Measurements from ENCODE around the gene AKAP3. TPM values are rescaled to one million over a fixed set of nuclear protein-coding genes. Genes with fewer than 3 reads are reported as not detected.

The AKAP3 gene
- polyA plus RNA-seq, 6 donors from 2014 or later = 2.0 to 5.4 (median 3.0) TPM; not detected in 1

DNA sequence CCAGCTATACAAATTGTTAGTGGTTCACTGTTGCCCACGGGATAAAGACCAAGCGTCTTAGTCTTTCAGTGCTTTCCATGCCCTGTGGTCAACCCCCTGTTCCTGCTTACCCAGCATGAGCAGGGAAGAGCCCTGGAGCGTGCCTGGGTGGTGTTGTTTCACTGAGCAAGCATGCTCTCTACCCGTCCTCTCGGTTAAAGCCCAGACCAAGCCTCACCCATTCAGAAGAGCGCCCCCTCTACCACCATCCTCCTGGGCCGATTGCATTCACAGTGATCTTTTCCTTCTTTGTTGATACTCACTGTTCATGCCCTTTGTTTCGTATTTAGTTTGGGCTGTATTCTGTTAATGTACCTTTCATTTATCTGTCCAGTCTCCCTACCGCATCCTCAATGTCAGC is 61.7 kb downstream of the AKAP3 start:
- peaks cover 0 to 7% (median 6%) of the 10 kb centered on the region in 3 donors for H3K4me1 Mint-ChIP-seq
- peaks cover 13 to 18% of the 10 kb centered on the region in 2 donors for H3K36me3 Mint-ChIP-seq
- no peaks in the 10 kb centered on the region for H3K27me3 Mint-ChIP-seq
- H3K27ac Mint-ChIP-seq = no peak overlapping the region
- peaks cover 0 to 5% (median 1%) of the 10 kb centered on the region in 7 donors for H3K9me3 Mint-ChIP-seq
- no peak overlapping the region for H3K4me3 Mint-ChIP-seq
- DNase-seq (no peak), ATAC-seq (ENCODE audit: low read depth in 2 of 2) (no peak)

DNA sequence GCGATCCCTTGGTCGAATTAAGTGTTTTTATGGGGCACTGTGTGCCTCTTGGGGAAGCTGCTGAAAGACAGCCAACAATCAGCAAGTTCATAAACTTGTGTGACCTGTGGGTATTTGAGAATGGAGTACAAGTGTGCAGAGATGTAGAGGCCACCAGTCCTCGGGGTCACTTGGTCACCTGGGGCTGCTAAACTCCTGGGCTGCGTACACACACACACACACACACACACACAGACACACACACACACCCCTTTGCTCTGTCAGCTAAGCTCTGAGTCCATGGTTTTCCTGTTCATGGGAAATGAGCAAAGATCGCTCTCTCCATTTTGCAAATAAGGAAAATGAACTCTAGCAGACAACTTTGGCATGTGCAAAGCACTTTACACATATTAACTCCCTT is 62.4 kb downstream of the AKAP3 start:
- no peak overlapping the region for H3K27ac Mint-ChIP-seq
- no peaks in the 10 kb centered on the region for H3K27me3 Mint-ChIP-seq
- H3K9me3 Mint-ChIP-seq = peaks cover 0 to 5% (median 1%) of the 10 kb centered on the region in 7 donors
- ATAC-seq (ENCODE audit: low read depth in 2 of 2) = no peak
- peaks cover 0 to 7% (median 6%) of the 10 kb centered on the region in 3 donors for H3K4me1 Mint-ChIP-seq
- H3K4me3 Mint-ChIP-seq = no peak overlapping the region
- DNase-seq = no peak
- peaks cover 13 to 17% of the 10 kb centered on the region in 2 donors for H3K36me3 Mint-ChIP-seq

DNA sequence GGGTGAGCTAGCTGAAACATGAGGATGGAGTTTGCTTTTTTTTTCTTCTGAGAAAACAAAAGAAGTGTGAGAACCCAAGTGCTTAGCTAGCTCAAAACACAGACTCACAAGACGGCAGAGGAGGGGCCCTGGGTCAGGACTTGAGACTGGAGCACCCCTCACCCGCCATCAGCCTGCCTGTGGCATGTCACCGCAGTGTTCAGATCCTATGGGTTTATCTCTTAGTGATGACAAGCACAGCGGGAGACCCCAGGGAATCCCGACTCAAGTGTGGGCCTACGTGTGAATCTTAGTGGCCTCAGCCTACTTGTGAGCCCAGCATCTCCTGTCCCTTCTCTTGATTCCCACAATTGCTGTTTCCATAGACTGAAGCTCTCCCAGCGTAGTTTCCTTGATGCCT is 64.0 kb downstream of the AKAP3 start:
- Mint-ChIP-seq H3K4me1 (peaks cover 6 to 11% (median 9%) of the 10 kb centered on the region in 3 donors), H3K4me3 (no peak overlapping the region), H3K36me3 (peaks cover 7 to 11% of the 10 kb centered on the region in 2 donors), H3K27ac (no peak overlapping the region), H3K27me3 (no peaks in the 10 kb centered on the region), H3K9me3 (peaks cover 0 to 5% (median 1%) of the 10 kb centered on the region in 7 donors)
- ATAC-seq (ENCODE audit: low read depth in 2 of 2) (no peak), DNase-seq (no peak)

DNA sequence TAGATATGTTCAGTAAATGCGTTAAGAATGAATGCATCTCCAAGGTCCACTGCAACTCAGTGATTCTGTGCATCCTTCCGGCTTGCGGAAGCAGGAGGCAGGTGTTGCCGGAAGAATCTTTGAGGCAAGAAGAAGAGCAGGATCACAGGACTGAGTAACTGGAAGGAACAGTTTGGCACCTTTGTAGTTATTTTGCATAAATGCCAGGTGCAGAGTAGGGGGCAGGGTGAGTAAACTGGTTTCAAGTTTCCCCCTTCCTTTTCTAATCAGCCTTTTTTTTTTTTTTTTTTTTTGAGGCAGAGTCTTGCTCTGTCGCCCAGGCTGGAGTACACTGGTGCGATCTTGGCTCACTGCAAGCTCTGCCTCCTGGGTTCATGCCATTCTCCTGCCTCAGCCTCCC is 64.6 kb downstream of the AKAP3 start:
- DNase-seq = no peak
- Mint-ChIP-seq H3K4me3 (no peak overlapping the region), H3K27me3 (no peaks in the 10 kb centered on the region), H3K36me3 (peaks cover under 1 to 4% of the 10 kb centered on the region in 2 donors), H3K9me3 (peaks cover 0 to under 1% (median 0%) of the 10 kb centered on the region in 7 donors), H3K27ac (peak overlapping the region in 1 of 6 donors; percentile 70), H3K4me1 (peaks cover 6 to 13% (median 13%) of the 10 kb centered on the region in 3 donors)
- ATAC-seq (ENCODE audit: low read depth in 2 of 2) = no peak

DNA sequence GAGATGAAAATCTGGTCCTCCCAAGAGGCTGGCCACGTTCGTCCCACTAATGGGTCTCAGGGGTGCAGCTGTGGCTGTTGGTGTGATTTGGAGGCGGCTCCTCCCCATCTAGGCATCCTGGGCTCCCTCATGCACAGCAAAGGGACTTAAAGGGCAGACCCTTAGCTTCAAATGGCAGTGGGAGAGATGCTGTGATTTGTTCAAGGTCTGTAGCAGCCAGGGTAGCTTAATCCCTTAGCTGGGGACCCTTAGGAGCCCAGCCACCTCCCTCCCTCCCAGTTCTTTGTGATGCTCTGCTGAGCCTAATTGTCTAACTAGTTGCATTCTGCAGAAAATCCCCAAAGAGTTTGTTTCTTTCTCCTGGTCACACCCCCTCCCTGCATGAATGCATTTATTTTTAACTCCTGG is 68.6 kb downstream of the AKAP3 start:
- H3K4me1 Mint-ChIP-seq = peaks cover 6 to 13% (median 13%) of the 10 kb centered on the region in 3 donors
- no peaks in the 10 kb centered on the region for H3K27me3 Mint-ChIP-seq
- H3K36me3 Mint-ChIP-seq = no peaks in the 10 kb centered on the region
- no peak overlapping the region for H3K27ac Mint-ChIP-seq
- DNase-seq (no peak), ATAC-seq (ENCODE audit: low read depth in 2 of 2) (no peak)
- H3K9me3 Mint-ChIP-seq = no peaks in the 10 kb centered on the region
- no peak overlapping the region for H3K4me3 Mint-ChIP-seq

DNA sequence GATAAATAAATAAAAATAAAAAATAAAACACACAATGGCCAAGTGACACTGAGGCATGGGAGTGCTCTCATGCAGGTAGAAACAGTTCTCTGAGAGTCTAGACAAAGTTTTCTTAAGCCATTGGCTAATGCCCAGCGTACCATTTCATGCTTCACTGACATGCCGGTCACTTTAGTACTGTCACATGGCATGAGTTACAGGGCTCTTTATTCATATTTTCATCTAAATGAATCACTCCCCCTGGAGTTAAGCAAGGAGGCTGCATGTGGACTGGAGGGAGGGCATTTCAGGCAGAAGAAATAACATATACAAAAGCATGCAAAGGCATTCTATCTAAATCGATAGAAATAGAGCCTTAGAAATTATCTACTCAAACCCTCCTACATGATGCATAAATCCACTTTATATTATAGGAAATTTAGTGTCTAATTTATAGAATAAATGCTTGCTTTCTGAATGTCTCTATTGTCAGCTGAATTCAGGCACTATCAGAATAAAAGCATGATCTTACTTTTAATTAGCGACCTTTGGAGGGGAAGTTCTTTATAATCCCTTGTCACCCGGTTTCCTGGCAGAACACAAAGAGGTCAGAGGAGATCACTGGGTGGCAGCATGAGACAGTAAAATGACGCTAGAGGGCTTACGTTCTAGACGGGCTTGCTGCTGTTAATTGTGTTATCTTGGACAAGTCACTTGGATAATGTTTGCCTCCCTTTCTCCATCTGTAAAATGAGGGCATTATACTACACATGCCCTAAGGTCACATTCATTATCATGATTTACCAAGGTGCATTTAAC is 69.3 kb downstream of the AKAP3 start:
- peak; percentile 18 for DNase-seq
- ATAC-seq (ENCODE audit: low read depth in 2 of 2) = peak; percentile 49 to 75
- H3K27ac Mint-ChIP-seq = no peak overlapping the region
- H3K9me3 Mint-ChIP-seq = no peaks in the 10 kb centered on the region
- peaks cover 6 to 13% (median 13%) of the 10 kb centered on the region in 3 donors for H3K4me1 Mint-ChIP-seq
- H3K36me3 Mint-ChIP-seq = no peaks in the 10 kb centered on the region
- no peaks in the 10 kb centered on the region for H3K27me3 Mint-ChIP-seq
- peak overlapping the region in 1 of 8 donors; percentile 10 for H3K4me3 Mint-ChIP-seq

DNA sequence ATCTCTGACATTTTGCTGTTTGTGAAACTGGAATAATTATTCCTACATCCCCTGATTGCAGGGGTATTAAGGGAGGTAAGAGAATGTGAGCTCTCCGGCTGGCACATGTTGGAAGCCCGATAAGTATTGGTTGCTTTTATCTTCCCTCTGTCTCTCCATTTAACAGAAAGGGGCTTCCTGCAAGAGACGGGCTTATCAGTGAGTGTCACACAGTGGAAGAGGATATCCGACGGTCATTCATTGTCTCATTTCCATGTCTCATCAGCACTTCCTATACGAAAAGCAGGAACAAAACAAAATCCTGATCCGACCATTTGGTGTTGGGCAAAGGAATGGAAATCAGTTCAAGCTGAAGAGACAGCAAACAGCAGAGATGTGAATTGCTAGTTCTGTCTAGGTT is 76.2 kb downstream of the AKAP3 start:
- ATAC-seq (ENCODE audit: low read depth in 2 of 2) (no peak), DNase-seq (no peak)
- H3K27ac Mint-ChIP-seq = peak overlapping the region in 1 of 6 donors; percentile 52
- no peaks in the 10 kb centered on the region for H3K9me3 Mint-ChIP-seq
- no peak overlapping the region for H3K4me3 Mint-ChIP-seq
- H3K36me3 Mint-ChIP-seq = no peaks in the 10 kb centered on the region
- no peaks in the 10 kb centered on the region for H3K27me3 Mint-ChIP-seq
- H3K4me1 Mint-ChIP-seq = peaks cover 7 to 18% (median 10%) of the 10 kb centered on the region in 3 donors

DNA sequence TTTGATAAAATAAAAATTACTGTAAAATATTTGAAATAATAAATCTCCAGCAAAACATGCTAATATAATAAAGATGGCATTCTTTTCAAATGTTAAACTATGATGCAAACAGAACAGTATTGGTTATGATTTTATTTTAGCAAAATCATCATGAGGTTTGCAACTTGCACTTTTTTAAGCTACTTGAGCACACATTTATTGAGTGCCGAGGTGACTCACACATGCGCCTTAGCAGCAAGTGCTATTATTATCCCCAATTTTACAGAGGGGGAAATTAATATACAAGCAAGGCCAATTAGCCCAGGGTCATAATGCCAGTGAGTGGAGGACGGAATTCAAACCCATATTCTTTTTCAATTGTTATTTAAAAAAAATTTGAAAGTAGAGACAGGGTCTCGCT is 79.6 kb downstream of the AKAP3 start:
- Mint-ChIP-seq H3K27ac (peak overlapping the region in 4 of 6 donors; percentile 24 to 97 (median 64)), H3K4me3 (no peak overlapping the region), H3K36me3 (peaks cover 0 to 4% of the 10 kb centered on the region in 2 donors), H3K4me1 (peaks cover 33 to 50% (median 40%) of the 10 kb centered on the region in 3 donors), H3K27me3 (no peaks in the 10 kb centered on the region), H3K9me3 (peaks cover 0 to 3% (median 0%) of the 10 kb centered on the region in 7 donors)
- no peak for ATAC-seq (ENCODE audit: low read depth in 2 of 2)
- no peak for DNase-seq

DNA sequence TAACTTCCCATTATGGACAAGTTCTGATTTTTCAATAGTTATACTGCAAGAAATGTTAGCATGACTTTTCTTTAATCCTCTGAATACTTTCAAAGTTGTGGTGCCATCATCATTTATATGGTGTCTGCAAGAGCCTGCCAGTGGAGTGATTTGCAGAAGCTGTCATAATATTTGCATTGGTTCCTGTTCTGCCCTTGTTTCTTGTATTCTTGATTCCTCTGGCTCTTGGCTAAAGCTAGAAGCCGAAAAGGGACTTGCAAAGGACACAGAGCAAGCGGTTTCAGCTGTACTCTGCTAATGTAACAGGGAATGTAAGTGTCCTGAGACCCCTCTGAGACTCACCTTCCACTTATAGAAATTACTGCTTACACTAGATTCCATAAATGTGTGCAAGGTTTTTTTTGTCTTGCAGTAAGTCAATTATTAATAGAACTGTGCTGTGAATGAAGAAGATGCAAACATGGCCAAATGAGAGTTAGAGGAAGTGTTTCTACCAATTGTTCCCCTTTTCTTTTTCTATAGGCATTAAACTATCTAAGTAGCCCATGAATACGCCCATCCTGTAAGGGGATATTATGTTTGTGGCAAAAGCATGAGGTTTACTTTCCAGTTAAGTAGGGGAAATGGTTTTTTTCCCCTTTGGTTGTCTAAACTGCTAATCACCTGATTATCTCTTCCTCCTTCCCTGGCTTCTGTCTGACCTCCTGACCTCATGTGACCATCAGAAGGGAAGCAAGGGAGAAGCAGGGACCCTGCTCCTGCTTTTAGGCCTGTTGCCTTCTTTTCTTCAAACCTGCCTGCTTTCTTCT is 81.6 kb downstream of the AKAP3 start:
- H3K36me3 Mint-ChIP-seq = peaks cover 0 to 4% of the 10 kb centered on the region in 2 donors
- peak; percentile 68 for DNase-seq
- H3K4me3 Mint-ChIP-seq = peak overlapping the region; percentile 70 to 92 (median 81)
- H3K9me3 Mint-ChIP-seq = peaks cover 0 to 3% (median 0%) of the 10 kb centered on the region in 7 donors
- H3K4me1 Mint-ChIP-seq = peaks cover 48 to 62% (median 56%) of the 10 kb centered on the region in 3 donors
- no peaks in the 10 kb centered on the region for H3K27me3 Mint-ChIP-seq
- peak; percentile 87 for ATAC-seq (ENCODE audit: low read depth in 2 of 2)
- peak overlapping the region; percentile 90 to 98 (median 94) for H3K27ac Mint-ChIP-seq

DNA sequence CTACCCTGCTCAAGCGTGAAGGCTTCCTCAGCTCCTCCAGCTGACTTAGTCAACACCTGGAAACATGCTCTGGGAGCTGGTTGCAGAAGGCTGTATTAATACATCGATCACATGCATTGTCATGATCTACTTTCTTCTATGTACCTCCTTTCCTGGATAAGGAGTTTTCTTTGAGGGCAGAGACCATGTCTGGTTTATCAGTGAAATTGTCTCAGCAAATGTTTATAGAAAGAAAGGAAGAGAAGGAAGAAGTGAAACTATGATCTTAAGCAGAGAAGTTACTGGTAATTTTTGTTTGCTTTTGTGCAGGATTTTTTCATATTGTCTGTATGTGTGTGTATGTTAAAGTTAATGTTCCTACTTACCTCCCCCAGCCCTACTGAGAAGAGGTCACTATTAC is 82.4 kb downstream of the AKAP3 start:
- ATAC-seq (ENCODE audit: low read depth in 2 of 2) = peak; percentile 24 to 31
- H3K36me3 Mint-ChIP-seq = peaks cover 0 to 4% of the 10 kb centered on the region in 2 donors
- peaks cover 0 to 3% (median 0%) of the 10 kb centered on the region in 7 donors for H3K9me3 Mint-ChIP-seq
- H3K4me1 Mint-ChIP-seq = peaks cover 54 to 69% (median 63%) of the 10 kb centered on the region in 3 donors
- peak; percentile 35 for DNase-seq
- peak overlapping the region; percentile 79 to 95 (median 92) for H3K27ac Mint-ChIP-seq
- H3K27me3 Mint-ChIP-seq = no peaks in the 10 kb centered on the region
- H3K4me3 Mint-ChIP-seq = peak overlapping the region; percentile 70 to 92 (median 82)

Other genes starting within 250 kb of the AKAP3 start
- not detected for gene FGF6, start 203.2 kb downstream of the AKAP3 start, polyA plus RNA-seq (ENCODE audit: low read depth in 6 of 6)
- gene RAD51AP1, start 110.2 kb downstream of the AKAP3 start, polyA plus RNA-seq (ENCODE audit: low read depth in 6 of 6) = 10 to 100 TPM in 4 of 6 donors, 1 to 10 TPM in 2; 7.9 to 33.7 (median 11.3) TPM
- 10 to 100 TPM; 32.1 to 49.4 (median 43.1) TPM for gene DYRK4, start 86.8 kb downstream of the AKAP3 start, polyA plus RNA-seq (ENCODE audit: low read depth in 6 of 6)
- gene NDUFA9, start 63 bp upstream of the AKAP3 start, polyA plus RNA-seq (ENCODE audit: low read depth in 6 of 6) = 100 to 1,000 TPM; 137 to 196 (median 162) TPM
- 1 to 10 TPM in 5 of 6 donors, not detected in 1; 1.1 to 1.7 (median 1.2) TPM for gene GALNT8, start 71.3 kb upstream of the AKAP3 start, polyA plus RNA-seq (ENCODE audit: low read depth in 6 of 6)

All from naive B cell (primary cell).